Keratinocyte (primary cell): ENCODE measurements around the gene MIB1. TPM values are rescaled to one million over a fixed set of nuclear protein-coding genes. Genes with fewer than 3 reads are reported as not detected.

ENCODE experiments used
- DNase-seq: peaks from one replicate; pipeline ENCODE4 v3.0.0-alpha.2; 2011; ENCODE audit warnings: low read depth, missing footprints, low spot score
- FAIRE-seq: peaks from 2 replicates; lab custom pipeline; 2011; peaks lifted over from hg19 to GRCh38; lab: Jason Lieb, UNC
- H2AFZ ChIP-seq: 2 replicates; pipeline ENCODE4 v1.6.0; 2012; ENCODE audit warnings: low read length, control low read depth, inconsistent platforms; ENCODE audit not compliant: control insufficient read depth
- H3K27ac ChIP-seq: 2 replicates; pipeline ENCODE4 v1.5.1; 2011; ENCODE audit warnings: low read length; ENCODE audit not compliant: control insufficient read depth, insufficient read depth
- H3K27me3 ChIP-seq: 3 replicates; pipeline ENCODE4 v1.6.0; 2011; ENCODE audit warnings: low read length; ENCODE audit not compliant: control insufficient read depth, insufficient read depth; ENCODE audit errors: extremely low read depth
- H3K36me3 ChIP-seq, 2 experiments: 2 replicates in 1 of 2; 3 replicates in 1 of 2; pipeline ENCODE4 v1.5.1; 2011; ENCODE audit warnings: low read length in 2 of 2, mild to moderate bottlenecking in 1 of 2; ENCODE audit not compliant: control insufficient read depth in 2 of 2, insufficient read depth in 2 of 2; ENCODE audit errors: extremely low read depth in 1 of 2
- H3K4me1 ChIP-seq: 3 replicates; pipeline ENCODE4 v1.5.1; 2011; ENCODE audit warnings: low read length; ENCODE audit not compliant: control insufficient read depth, insufficient read depth; ENCODE audit errors: extremely low read depth
- H3K4me2 ChIP-seq: 3 replicates; pipeline ENCODE4 v1.6.0; 2011; ENCODE audit warnings: low read depth, low read length; ENCODE audit not compliant: control insufficient read depth, insufficient read depth; ENCODE audit errors: extremely low read depth
- H3K4me3 ChIP-seq, 3 experiments: fragments of 200-600 bp in 1 of 3; sonication (generic) in 1 of 3; 2 replicates in 2 of 3; 3 replicates in 1 of 3; pipeline ENCODE4 v1.5.1; 2011 to 2016; ENCODE audit warnings: low read length in 3 of 3, mild to moderate bottlenecking in 3 of 3, control low read depth in 2 of 3, inconsistent platforms in 1 of 3, low read depth in 1 of 3, mixed read lengths in 1 of 3, mixed run types in 1 of 3, moderate library complexity in 1 of 3; ENCODE audit not compliant: control insufficient read depth in 2 of 3, insufficient read depth in 2 of 3; ENCODE audit errors: extremely low read depth in 1 of 3
- H3K79me2 ChIP-seq: 2 replicates; pipeline ENCODE4 v1.6.0; 2012; ENCODE audit warnings: low read length; ENCODE audit not compliant: control insufficient read depth, insufficient read depth
- H3K9ac ChIP-seq: 3 replicates; pipeline ENCODE4 v1.6.0; 2011; ENCODE audit warnings: low read length; ENCODE audit not compliant: control insufficient read depth, insufficient read depth; ENCODE audit errors: extremely low read depth
- H3K9me1 ChIP-seq: 3 replicates; pipeline ENCODE4 v1.6.0; 2011; ENCODE audit warnings: low read length; ENCODE audit not compliant: control insufficient read depth, insufficient read depth; ENCODE audit errors: extremely low read depth
- H3K9me3 ChIP-seq: 2 replicates; pipeline ENCODE4 v1.5.1; 2012; ENCODE audit warnings: low read depth, low read length; ENCODE audit not compliant: control insufficient read depth
- H4K20me1 ChIP-seq: 3 replicates; pipeline ENCODE4 v1.6.0; 2011; ENCODE audit warnings: low read length; ENCODE audit not compliant: control insufficient read depth, insufficient read depth; ENCODE audit errors: extremely low read depth
- CTCF ChIP-seq, 3 experiments: IDR thresholded peaks in 1 of 3; conservative IDR thresholded peaks in 1 of 3; optimal IDR thresholded peaks in 1 of 3; 2 replicates in 2 of 3; 3 replicates in 1 of 3; pipeline versions ENCODE3 to v1.5.1; 2011; ENCODE audit warnings: low read length in 3 of 3, mild to moderate bottlenecking in 3 of 3, moderate library complexity in 2 of 3, control low read depth in 1 of 3, inconsistent platforms in 1 of 3; ENCODE audit not compliant: insufficient read depth in 2 of 3; ENCODE audit errors: extremely low read depth in 1 of 3
- EZH2 ChIP-seq: IDR thresholded peaks from one replicate; pipeline ENCODE4 v1.6.1; 2012; ENCODE audit warnings: inconsistent platforms, mild to moderate bottlenecking, low read length, moderate library complexity
- dilution Hi-C: fragments of 300-500 bp; cut with MboI; formaldehyde crosslinking; loops from one replicate; pipeline ENCODE4 v1.7.0; 2020; ENCODE audit warnings: low sequenced_read_pairs; ENCODE audit not compliant: extremely low pct_ligation_motif_present
- polyA plus RNA-seq, 5 experiments: library from polyadenylated mRNA; depleted of rRNA in 3 of 5; stranded (reverse) in 3 of 5; stranded (forward) in 1 of 5; unstranded in 1 of 5; fragments of >200 nt; gene quantifications; 1 replicate in 1 of 5; 2 replicates in 3 of 5; 3 replicates in 1 of 5; pipeline versions ENCODE4 v1.2.1 to v1.2.3, GENCODE V29; 2011 to 2012; ENCODE audit warnings: missing spikeins in 2 of 5, low read depth in 1 of 5, low replicate concordance in 1 of 5

Gene MIB1
- polyA plus RNA-seq, 1 donor (not counting 4 experiments of a cell fraction or from before 2014, with no cell fraction given): 24.8 TPM

- no peaks in the 10 kb centered on the region for H3K4me1 ChIP-seq
- peaks cover 1 to 12% of the 10 kb centered on the region in 2 experiments for H3K36me3 ChIP-seq
- no peaks in the 10 kb centered on the region for H3K27me3 ChIP-seq
- H2AFZ ChIP-seq: no peak overlapping the region
- H3K4me2 ChIP-seq: no peak overlapping the region
- no peaks in the 10 kb centered on the region for H4K20me1 ChIP-seq
- H3K4me3 ChIP-seq: no peak overlapping the region
- no peak for DNase-seq
- no peaks in the 10 kb centered on the region for H3K79me2 ChIP-seq
- dilution Hi-C loops: no loop called here
- no peak for TF ChIP-seq EZH2
- TF ChIP-seq CTCF (optimal IDR thresholded peaks at IDR 0.05 in 1 of 3, IDR thresholded peaks at IDR 0.05 in 1 of 3, conservative IDR thresholded peaks at IDR 0.05 in 1 of 3; ENCODE audit: extremely low read depth in 1 of 3, insufficient read depth in 2 of 3, low read length in 3 of 3): no peak
- H3K9me3 ChIP-seq: no peaks in the 10 kb centered on the region
- H3K27ac ChIP-seq: no peak overlapping the region
- H3K9me1 ChIP-seq: no peaks in the 10 kb centered on the region
- H3K9ac ChIP-seq: no peak overlapping the region
- FAIRE-seq: no peak
Measured at GRCh38 chr18:21853775-21854552, 113.4 kb downstream of the MIB1 start.

- no peak for TF ChIP-seq CTCF (optimal IDR thresholded peaks at IDR 0.05 in 1 of 3, IDR thresholded peaks at IDR 0.05 in 1 of 3, conservative IDR thresholded peaks at IDR 0.05 in 1 of 3; ENCODE audit: extremely low read depth in 1 of 3, insufficient read depth in 2 of 3, low read length in 3 of 3)
- TF ChIP-seq EZH2: no peak
- H3K4me1 ChIP-seq: no peaks in the 10 kb centered on the region
- dilution Hi-C loops: no loop called here
- no peak overlapping the region for H3K4me3 ChIP-seq
- H3K4me2 ChIP-seq: no peak overlapping the region
- no peaks in the 10 kb centered on the region for H4K20me1 ChIP-seq
- no peaks in the 10 kb centered on the region for H3K27me3 ChIP-seq
- DNase-seq: no peak
- no peak for FAIRE-seq
- no peaks in the 10 kb centered on the region for H3K9me3 ChIP-seq
- no peak overlapping the region for H2AFZ ChIP-seq
- H3K79me2 ChIP-seq: no peaks in the 10 kb centered on the region
- no peaks in the 10 kb centered on the region for H3K9me1 ChIP-seq
- H3K36me3 ChIP-seq: peaks cover 3 to 12% of the 10 kb centered on the region in 2 experiments
- H3K9ac ChIP-seq: no peak overlapping the region
- no peak overlapping the region for H3K27ac ChIP-seq
Measured at GRCh38 chr18:21855432-21855831, 114.8 kb downstream of the MIB1 start.
